SK-N-SH (cell line): ENCODE results near the gene SPSB1. TPM values are rescaled to one million over a fixed set of nuclear protein-coding genes. Genes with fewer than 3 reads are reported as not detected.

Experiments used
- CTCF ChIA-PET: fragments of 300-600, 350-600 bp; formaldehyde crosslinking; extraction: SDS; loops from one replicate; lab custom pipeline; 2021; lab: Yijun Ruan, JAX
- POLR2A ChIA-PET: fragments of 350-600 bp; sonication (Branson Sonifier 250); formaldehyde crosslinking; extraction: SDS; loops from one replicate; lab custom pipeline; 2020; ENCODE audit warnings: antibody characterized with exemption, inconsistent platforms; lab: Yijun Ruan, JAX
- DNase-seq: peaks from one replicate; pipeline ENCODE4 v3.0.0; 2012
- H2AFZ ChIP-seq: fragments of 200-600 bp; sonication (generic); 2 replicates; pipeline ENCODE4 v1.8.1; 2016; ENCODE audit warnings: antibody characterized with exemption, mild to moderate bottlenecking, low read depth
- H3F3A ChIP-seq: fragments of 200-600 bp; sonication (generic); replicated peaks from 2 replicates; pipeline ENCODE3; 2016; ENCODE audit warnings: antibody characterized with exemption, mild to moderate bottlenecking; ENCODE audit not compliant: insufficient read depth
- H3K27ac ChIP-seq, 2 experiments: fragments of 200-500 bp in 1 of 2; fragments of 200-600 bp in 1 of 2; sonication (Bioruptor generic) in 1 of 2; sonication (generic), shearing (Covaris generic) in 1 of 2; 2 replicates each; pipeline versions ENCODE4 v1.5.1 to v1.6.1; 2014 to 2016; ENCODE audit warnings: low read depth in 2 of 2, inconsistent platforms in 1 of 2, low read length in 1 of 2, mild to moderate bottlenecking in 1 of 2, mixed read lengths in 1 of 2
- H3K27me3 ChIP-seq: fragments of 200-600 bp; sonication (generic), shearing (Covaris generic); 2 replicates; pipeline ENCODE4 v1.6.1; 2016; ENCODE audit warnings: mixed run types; ENCODE audit not compliant: insufficient read depth
- H3K36me3 ChIP-seq, 2 experiments: fragments of 200-500 bp in 1 of 2; fragments of 200-600 bp in 1 of 2; sonication (Bioruptor generic) in 1 of 2; sonication (generic) in 1 of 2; replicated peaks in 1 of 2; 2 replicates each; pipeline versions ENCODE3 to v1.5.1; 2014 to 2016; ENCODE audit warnings: low read length in 1 of 2, mild to moderate bottlenecking in 1 of 2; ENCODE audit not compliant: insufficient read depth in 2 of 2, control insufficient read depth in 1 of 2
- H3K4me1 ChIP-seq, 2 experiments: fragments of 200-500 bp in 1 of 2; fragments of 200-600 bp in 1 of 2; sonication (Bioruptor generic) in 1 of 2; sonication (generic), shearing (Covaris generic) in 1 of 2; 2 replicates each; pipeline versions ENCODE4 v1.5.1 to v1.6.1; 2014 to 2016; ENCODE audit warnings: low read depth in 1 of 2, low read length in 1 of 2, mixed run types in 1 of 2; ENCODE audit not compliant: insufficient read depth in 2 of 2, control insufficient read depth in 1 of 2
- H3K4me2 ChIP-seq: fragments of 200-600 bp; sonication (generic), shearing (Covaris generic); 2 replicates; pipeline ENCODE4 v1.6.1; 2017; ENCODE audit warnings: mixed run types
- H3K4me3 ChIP-seq, 2 experiments: fragments of 200-500 bp in 1 of 2; fragments of 200-600 bp in 1 of 2; sonication (Bioruptor generic) in 1 of 2; sonication (generic), shearing (Covaris generic) in 1 of 2; 2 replicates each; pipeline versions ENCODE4 v1.5.1 to v1.8.1; 2014 to 2016; ENCODE audit warnings: low read depth in 2 of 2, inconsistent platforms in 1 of 2, low read length in 1 of 2, mild to moderate bottlenecking in 1 of 2, mixed read lengths in 1 of 2, moderate library complexity in 1 of 2
- H3K79me2 ChIP-seq: fragments of 200-600 bp; sonication (generic); 2 replicates; pipeline ENCODE4 v1.8.1; 2017; ENCODE audit warnings: mild to moderate bottlenecking; ENCODE audit not compliant: insufficient read depth
- H3K9ac ChIP-seq: fragments of 200-600 bp; sonication (generic); 2 replicates; pipeline ENCODE4 v1.6.1; 2017; ENCODE audit warnings: mixed run types
- H3K9me2 ChIP-seq: fragments of 200-600 bp; sonication (generic); 2 replicates; pipeline ENCODE4 v1.6.1; 2017; ENCODE audit warnings: mixed run types
- H3K9me3 ChIP-seq: fragments of 200-600 bp; sonication (generic); 2 replicates; pipeline ENCODE4 v1.6.1; 2017; ENCODE audit warnings: mixed run types, mild to moderate bottlenecking, moderate library complexity
- H4K20me1 ChIP-seq: fragments of 200-600 bp; sonication (generic); 2 replicates; pipeline ENCODE4 v1.6.1; 2017; ENCODE audit warnings: mild to moderate bottlenecking, mixed run types; ENCODE audit not compliant: insufficient read depth
- ELF1 ChIP-seq: IDR thresholded peaks from 2 replicates; pipeline ENCODE4 v1.4.0; 2012
- EZH2phosphoT487 ChIP-seq: fragments of 200-600 bp; sonication (generic); IDR thresholded peaks from 2 replicates; pipeline ENCODE4 v1.6.1; 2017; ENCODE audit warnings: low read depth, mixed run types, mild to moderate bottlenecking, antibody characterized with exemption, moderate library complexity, borderline replicate concordance
- FOSL2 ChIP-seq: IDR thresholded peaks from 2 replicates; pipeline ENCODE4 v1.4.0; 2012; ENCODE audit warnings: low read depth, mild to moderate bottlenecking, moderate library complexity, borderline replicate concordance
- FOXM1 ChIP-seq: IDR thresholded peaks from 2 replicates; pipeline ENCODE4 v1.4.0; 2012; ENCODE audit warnings: low read depth, mild to moderate bottlenecking
- GABPA ChIP-seq: IDR thresholded peaks from 2 replicates; pipeline ENCODE4 v1.4.0; 2012; ENCODE audit warnings: low read depth, mild to moderate bottlenecking
- JUND ChIP-seq: IDR thresholded peaks from 2 replicates; pipeline ENCODE4 v1.4.0; 2012
- MEF2A ChIP-seq: IDR thresholded peaks from 2 replicates; pipeline ENCODE4 v1.4.0; 2012; ENCODE audit warnings: low read depth, borderline replicate concordance
- RAD21 ChIP-seq: IDR thresholded peaks from 2 replicates; pipeline ENCODE4 v1.6.1; 2012; ENCODE audit warnings: mild to moderate bottlenecking, low read length
- RCOR1 ChIP-seq: fragments of 150-350 bp; IDR thresholded peaks from 2 replicates; pipeline ENCODE4 v1.6.1; 2017; ENCODE audit warnings: antibody characterized with exemption, low read length
- SMC3 ChIP-seq: IDR thresholded peaks from 2 replicates; pipeline ENCODE4 v1.6.1; 2012; ENCODE audit warnings: low read depth, low read length, improper control_type of control experiment
- TAF1 ChIP-seq: IDR thresholded peaks from 2 replicates; pipeline ENCODE4 v1.6.1; 2012; ENCODE audit warnings: low read depth, mild to moderate bottlenecking, low read length, moderate library complexity, borderline replicate concordance
- TCF12 ChIP-seq: IDR thresholded peaks from 2 replicates; pipeline ENCODE4 v1.4.0; 2012
- TEAD4 ChIP-seq: IDR thresholded peaks from 2 replicates; pipeline ENCODE4 v1.4.0; 2012; ENCODE audit warnings: mild to moderate bottlenecking, borderline replicate concordance; ENCODE audit not compliant: insufficient read depth
- WGBS: methylation state at CpG from one replicate; pipeline ENCODE4 v1.1.6; 2017; ENCODE audit warnings: low lambda C conversion rate; 5-methylcytosine and 5-hydroxymethylcytosine counted together
- polyA plus RNA-seq, 3 experiments: library from polyadenylated mRNA; depleted of rRNA; stranded (reverse); fragments of >200 nt; gene quantifications; 2 replicates each; pipeline ENCODE4 v1.2.3, GENCODE V29; 2012
- TF ChIP-seq, protein P1 (sequence below): fragments of 200-600 bp; sonication (generic); IDR thresholded peaks from 2 replicates; pipeline ENCODE4 v1.6.1; 2017; ENCODE audit warnings: antibody characterized with exemption, mild to moderate bottlenecking, moderate library complexity
- TF ChIP-seq, protein P2 (sequence below): IDR thresholded peaks from 2 replicates; pipeline ENCODE4 v1.6.1; 2012; ENCODE audit warnings: mild to moderate bottlenecking, low read depth, low read length, moderate library complexity

The SPSB1 gene
- polyA plus RNA-seq, 1 of the 3 experiments (the other 2 are of a cell fraction) = 9.2 TPM

DNA sequence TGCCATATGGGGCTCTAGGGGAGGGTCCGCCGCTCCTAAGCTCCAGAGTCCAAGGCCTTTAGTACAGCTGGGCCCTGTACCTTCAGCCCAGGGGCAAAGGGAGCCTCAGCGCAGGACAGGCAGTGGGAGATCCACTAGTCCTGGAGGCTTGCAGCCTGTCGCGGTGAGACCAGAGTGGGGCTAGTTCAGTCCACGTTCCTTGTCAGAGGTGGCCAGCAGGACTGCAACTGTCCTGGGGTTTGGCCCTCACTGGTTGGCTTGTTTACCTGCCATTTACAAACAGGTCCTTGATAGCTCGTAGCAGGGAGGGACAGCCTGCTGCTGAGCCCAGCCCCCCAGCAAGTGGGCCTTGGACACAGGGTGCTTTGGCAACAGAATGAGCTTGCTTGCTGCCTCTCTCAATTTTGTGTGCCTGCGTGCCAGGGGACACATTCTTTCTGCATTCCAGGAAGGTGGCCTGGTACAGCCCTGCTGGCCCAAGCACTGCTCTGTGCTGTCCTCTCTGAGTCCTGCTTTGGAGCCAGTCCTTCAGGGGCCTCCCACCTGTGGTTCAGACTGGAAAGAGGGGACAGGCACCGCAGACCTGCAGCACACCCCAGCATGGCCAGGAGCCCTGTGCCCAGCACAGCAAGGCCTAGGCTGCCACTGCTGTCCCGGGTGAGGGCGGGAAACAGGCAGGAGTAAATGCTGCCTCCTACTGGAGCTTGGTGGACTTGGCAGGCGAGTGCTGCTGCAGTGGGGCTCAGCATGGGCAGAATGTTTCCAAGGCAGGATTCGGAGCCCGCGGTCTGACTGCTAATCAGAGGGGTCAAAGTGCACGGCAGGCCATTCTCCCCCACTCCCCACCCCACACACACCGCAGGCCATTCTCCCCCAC, 42.9 kb upstream of the SPSB1 start:
- H3K27me3 ChIP-seq = no peaks in the 10 kb centered on the region
- TF ChIP-seq, protein P1, sequence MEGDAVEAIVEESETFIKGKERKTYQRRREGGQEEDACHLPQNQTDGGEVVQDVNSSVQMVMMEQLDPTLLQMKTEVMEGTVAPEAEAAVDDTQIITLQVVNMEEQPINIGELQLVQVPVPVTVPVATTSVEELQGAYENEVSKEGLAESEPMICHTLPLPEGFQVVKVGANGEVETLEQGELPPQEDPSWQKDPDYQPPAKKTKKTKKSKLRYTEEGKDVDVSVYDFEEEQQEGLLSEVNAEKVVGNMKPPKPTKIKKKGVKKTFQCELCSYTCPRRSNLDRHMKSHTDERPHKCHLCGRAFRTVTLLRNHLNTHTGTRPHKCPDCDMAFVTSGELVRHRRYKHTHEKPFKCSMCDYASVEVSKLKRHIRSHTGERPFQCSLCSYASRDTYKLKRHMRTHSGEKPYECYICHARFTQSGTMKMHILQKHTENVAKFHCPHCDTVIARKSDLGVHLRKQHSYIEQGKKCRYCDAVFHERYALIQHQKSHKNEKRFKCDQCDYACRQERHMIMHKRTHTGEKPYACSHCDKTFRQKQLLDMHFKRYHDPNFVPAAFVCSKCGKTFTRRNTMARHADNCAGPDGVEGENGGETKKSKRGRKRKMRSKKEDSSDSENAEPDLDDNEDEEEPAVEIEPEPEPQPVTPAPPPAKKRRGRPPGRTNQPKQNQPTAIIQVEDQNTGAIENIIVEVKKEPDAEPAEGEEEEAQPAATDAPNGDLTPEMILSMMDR = peak; percentile 55
- TF ChIP-seq GABPA (no peak), TCF12 (no peak), TAF1 (no peak), RAD21 (peak; percentile 46), FOSL2 (no peak), ELF1 (no peak), RCOR1 (no peak), SMC3 (peak; percentile 36; the same call in 1 of the 2 replicates), MEF2A (no peak), EZH2phosphoT487 (no peak), TEAD4 (no peak), JUND (no peak), FOXM1 (no peak)
- TF ChIP-seq, protein P2, sequence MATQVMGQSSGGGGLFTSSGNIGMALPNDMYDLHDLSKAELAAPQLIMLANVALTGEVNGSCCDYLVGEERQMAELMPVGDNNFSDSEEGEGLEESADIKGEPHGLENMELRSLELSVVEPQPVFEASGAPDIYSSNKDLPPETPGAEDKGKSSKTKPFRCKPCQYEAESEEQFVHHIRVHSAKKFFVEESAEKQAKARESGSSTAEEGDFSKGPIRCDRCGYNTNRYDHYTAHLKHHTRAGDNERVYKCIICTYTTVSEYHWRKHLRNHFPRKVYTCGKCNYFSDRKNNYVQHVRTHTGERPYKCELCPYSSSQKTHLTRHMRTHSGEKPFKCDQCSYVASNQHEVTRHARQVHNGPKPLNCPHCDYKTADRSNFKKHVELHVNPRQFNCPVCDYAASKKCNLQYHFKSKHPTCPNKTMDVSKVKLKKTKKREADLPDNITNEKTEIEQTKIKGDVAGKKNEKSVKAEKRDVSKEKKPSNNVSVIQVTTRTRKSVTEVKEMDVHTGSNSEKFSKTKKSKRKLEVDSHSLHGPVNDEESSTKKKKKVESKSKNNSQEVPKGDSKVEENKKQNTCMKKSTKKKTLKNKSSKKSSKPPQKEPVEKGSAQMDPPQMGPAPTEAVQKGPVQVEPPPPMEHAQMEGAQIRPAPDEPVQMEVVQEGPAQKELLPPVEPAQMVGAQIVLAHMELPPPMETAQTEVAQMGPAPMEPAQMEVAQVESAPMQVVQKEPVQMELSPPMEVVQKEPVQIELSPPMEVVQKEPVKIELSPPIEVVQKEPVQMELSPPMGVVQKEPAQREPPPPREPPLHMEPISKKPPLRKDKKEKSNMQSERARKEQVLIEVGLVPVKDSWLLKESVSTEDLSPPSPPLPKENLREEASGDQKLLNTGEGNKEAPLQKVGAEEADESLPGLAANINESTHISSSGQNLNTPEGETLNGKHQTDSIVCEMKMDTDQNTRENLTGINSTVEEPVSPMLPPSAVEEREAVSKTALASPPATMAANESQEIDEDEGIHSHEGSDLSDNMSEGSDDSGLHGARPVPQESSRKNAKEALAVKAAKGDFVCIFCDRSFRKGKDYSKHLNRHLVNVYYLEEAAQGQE = no peak
- ChIA-PET CTCF (interaction anchor here (0.5 to 5.1 kb wide), 13 partner anchors 8 to 306 kb away, joined by 3 to 31 read pairs (median 4); partner anchors contain the start of gene H6PD), POLR2A (no interaction called here)
- WGBS = 95% methylated on average over 4 of the region's 17 CpGs
- no peaks in the 10 kb centered on the region for H3K79me2 ChIP-seq
- no peak overlapping the region for H2AFZ ChIP-seq
- no peaks in the 10 kb centered on the region for H4K20me1 ChIP-seq
- no peak overlapping the region for H3K27ac ChIP-seq
- H3K9me3 ChIP-seq = no peaks in the 10 kb centered on the region
- H3K4me1 ChIP-seq = peaks cover 7 to 37% of the 10 kb centered on the region in 2 experiments; a peak in 3 of 4 replicates
- DNase-seq = peak; percentile 76
- no peak overlapping the region for H3K4me2 ChIP-seq
- no peaks in the 10 kb centered on the region for H3K9me2 ChIP-seq
- H3F3A ChIP-seq = no peaks in the 10 kb centered on the region
- H3K4me3 ChIP-seq = no peak overlapping the region
- H3K9ac ChIP-seq = no peak overlapping the region
- peaks cover 0 to 22% of the 10 kb centered on the region in 2 experiments for H3K36me3 ChIP-seq
